Measurements from ENCODE around the gene DENND1B. TPM values are rescaled to one million over a fixed set of nuclear protein-coding genes. Genes with fewer than 3 reads are reported as not detected.
"Not testable (repeated sequence)": the region's sequence is repeated elsewhere in the genome, so short reads cannot be mapped to it uniquely, and the experiment has no call there.

DENND1B gene
- polyA plus RNA-seq, 1 of the 3 experiments (the other 2 are of a cell fraction), result 1.4 TPM

- Histone ChIP-seq H2AFZ (ENCODE audit: low read depth) (no peak overlapping the region), H4K20me1 (ENCODE audit: insufficient read depth) (no peaks in the 10 kb centered on the region), H3K9ac (no peak overlapping the region), H3K9me3 (no peaks in the 10 kb centered on the region), H3K4me3 (ENCODE audit: low read depth in 2 of 2, low read length in 1 of 2) (no peak overlapping the region), H3K27me3 (ENCODE audit: insufficient read depth) (no peaks in the 10 kb centered on the region), H3K36me3 (replicated peaks in 1 of 2; ENCODE audit: control insufficient read depth in 1 of 2, insufficient read depth in 2 of 2, low read length in 1 of 2) (peaks cover 0 to 5% of the 10 kb centered on the region in 2 experiments), H3K4me2 (no peak overlapping the region), H3K79me2 (ENCODE audit: insufficient read depth) (no peaks in the 10 kb centered on the region), H3K4me1 (ENCODE audit: control insufficient read depth in 1 of 2, insufficient read depth in 2 of 2, low read depth in 1 of 2, low read length in 1 of 2) (no peaks in the 10 kb centered on the region), H3F3A (replicated peaks; ENCODE audit: insufficient read depth) (no peaks in the 10 kb centered on the region), H3K9me2 (no peaks in the 10 kb centered on the region), H3K27ac (ENCODE audit: low read depth in 2 of 2, low read length in 1 of 2) (no peak overlapping the region)
- no peak for DNase-seq
- 98% methylated on average over 2 of the region's 2 CpGs for WGBS (ENCODE audit: low lambda C conversion rate)
- ChIA-PET POLR2A (no interaction called here), CTCF (no interaction called here)
- TF ChIP-seq FOXM1 (IDR thresholded peaks at IDR 0.05; ENCODE audit: low read depth), result no peak
- TF ChIP-seq TAF1 (IDR thresholded peaks at IDR 0.05; ENCODE audit: borderline replicate concordance, low read depth, low read length), result no peak
- no peak for TF ChIP-seq REST (IDR thresholded peaks at IDR 0.05; ENCODE audit: low read depth, low read length)
- TF ChIP-seq SIN3A (IDR thresholded peaks at IDR 0.05; ENCODE audit: borderline replicate concordance, low read depth, low read length), result no peak
- no peak for TF ChIP-seq EZH2phosphoT487 (IDR thresholded peaks at IDR 0.05; ENCODE audit: borderline replicate concordance, low read depth)
- no peak for TF ChIP-seq RCOR1 (IDR thresholded peaks at IDR 0.05; ENCODE audit: low read length)
- TF ChIP-seq GATA2 (CRISPR knock-in tag; IDR thresholded peaks at IDR 0.05), result no peak
These were observed 197.7 kb downstream of the DENND1B start for GRCh38 chr1:197577580-197577979.

- CTCF ChIA-PET, result interaction anchor here (1.0 kb wide), 1 partner anchor 19 kb away, joined by 3 read pairs; no protein-coding TSS in a partner anchor
- POLR2A ChIA-PET, result not testable (repeated sequence)
These were observed 199.7 kb downstream of the DENND1B start for GRCh38 chr1:197575531-197575930.

GRCh38 chr1:197572169-197572568 is 203.1 kb downstream of the DENND1B start:
- Histone ChIP-seq H3K9me2 (no peaks in the 10 kb centered on the region), H3K79me2 (ENCODE audit: insufficient read depth) (no peaks in the 10 kb centered on the region), H3F3A (replicated peaks; ENCODE audit: insufficient read depth) (no peaks in the 10 kb centered on the region), H2AFZ (ENCODE audit: low read depth) (no peak overlapping the region), H3K27me3 (ENCODE audit: insufficient read depth) (no peaks in the 10 kb centered on the region), H3K9me3 (peaks cover 17% of the 10 kb centered on the region; the same call in 1 of the 2 replicates), H3K9ac (no peak overlapping the region), H3K36me3 (replicated peaks in 1 of 2; ENCODE audit: control insufficient read depth in 1 of 2, insufficient read depth in 2 of 2, low read length in 1 of 2) (peaks cover 0 to 3% of the 10 kb centered on the region in 2 experiments), H3K4me3 (ENCODE audit: low read depth in 2 of 2, low read length in 1 of 2) (no peak overlapping the region), H3K4me1 (ENCODE audit: control insufficient read depth in 1 of 2, insufficient read depth in 2 of 2, low read depth in 1 of 2, low read length in 1 of 2) (no peaks in the 10 kb centered on the region), H3K27ac (ENCODE audit: low read depth in 2 of 2, low read length in 1 of 2) (no peak overlapping the region), H3K4me2 (no peak overlapping the region), H4K20me1 (ENCODE audit: insufficient read depth) (no peaks in the 10 kb centered on the region)
- DNase-seq, result no peak
- ChIA-PET POLR2A (no interaction called here), CTCF (no interaction called here)
- WGBS (ENCODE audit: low lambda C conversion rate), result 86% methylated on average over 4 of the region's 10 CpGs
- TF ChIP-seq EP300 (IDR thresholded peaks at IDR 0.05; ENCODE audit: borderline replicate concordance in 1 of 2, low read depth in 1 of 2, low read length in 1 of 2) (no peak), SIN3A (IDR thresholded peaks at IDR 0.05; ENCODE audit: borderline replicate concordance, low read depth, low read length) (no peak), IRF3 (IDR thresholded peaks at IDR 0.05; ENCODE audit: low read depth, low read length) (no peak), SMC3 (IDR thresholded peaks at IDR 0.05; ENCODE audit: low read depth, low read length) (no peak), TAF1 (IDR thresholded peaks at IDR 0.05; ENCODE audit: borderline replicate concordance, low read depth, low read length) (no peak), RAD21 (IDR thresholded peaks at IDR 0.05; ENCODE audit: low read length) (no peak), ZBTB33 (IDR thresholded peaks at IDR 0.05; ENCODE audit: borderline replicate concordance, low read depth) (no peak), JUND (IDR thresholded peaks at IDR 0.05) (no peak)

More at GRCh38 chr1:197575531-197575930, 199.7 kb downstream of the DENND1B start:
- H2AFZ ChIP-seq (ENCODE audit: low read depth); H3K27ac ChIP-seq (ENCODE audit: low read depth in 2 of 2, low read length in 1 of 2); H3F3A ChIP-seq (replicated peaks; ENCODE audit: insufficient read depth); H3K9ac ChIP-seq; H3K4me3 ChIP-seq (ENCODE audit: low read depth in 2 of 2, low read length in 1 of 2); H3K36me3 ChIP-seq (replicated peaks in 1 of 2; ENCODE audit: control insufficient read depth in 1 of 2, insufficient read depth in 2 of 2, low read length in 1 of 2); H3K4me2 ChIP-seq; H3K79me2 ChIP-seq (ENCODE audit: insufficient read depth); H4K20me1 ChIP-seq (ENCODE audit: insufficient read depth); H3K9me2 ChIP-seq; H3K27me3 ChIP-seq (ENCODE audit: insufficient read depth); H3K4me1 ChIP-seq (ENCODE audit: control insufficient read depth in 1 of 2, insufficient read depth in 2 of 2, low read depth in 1 of 2, low read length in 1 of 2); H3K9me3 ChIP-seq; DNase-seq: not testable (repeated sequence)
- WGBS (ENCODE audit: low lambda C conversion rate), result 95% methylated on average over 4 of the region's 4 CpGs
